ENCODE results near the gene ZNF606.
"Not testable (repeated sequence)": the region's sequence is repeated elsewhere in the genome, so short reads cannot be mapped to it uniquely, and the experiment has no call there.

Gene ZNF606

GRCh38 chr19:58009666-58010301 lies 7.2 kb upstream of the ZNF606 start:
- Histone ChIP-seq H3K14ac (ENCODE audit: low read length in 2 of 2) (no peak overlapping the region), H3K27me3 (ENCODE audit: control insufficient read depth in 1 of 2, insufficient read depth in 1 of 2, low read length in 2 of 2) (no peaks in the 10 kb centered on the region), H2BK12ac (ENCODE audit: low read length in 2 of 2) (no peak overlapping the region), H3K36me3 (ENCODE audit: control insufficient read depth in 1 of 2, insufficient read depth in 2 of 2, low read depth in 1 of 2, low read length in 2 of 2) (peaks cover 28 to 40% of the 10 kb centered on the region in 2 experiments), H4K91ac (ENCODE audit: low read length) (no peak overlapping the region), H2AK5ac (ENCODE audit: low read length, severe bottlenecking) (no peak overlapping the region), H3K27ac (ENCODE audit: low read length, poor library complexity, severe bottlenecking) (no peak overlapping the region), H3K4ac (ENCODE audit: low read depth in 1 of 2, low read length in 2 of 2) (no peak overlapping the region), H3K4me2 (ENCODE audit: low read length, poor library complexity, severe bottlenecking) (no peak overlapping the region), H3K9me3 (ENCODE audit: control insufficient read depth, low read length) (peaks cover 76% of the 10 kb centered on the region), H3K18ac (ENCODE audit: low read depth in 1 of 2, low read length in 2 of 2) (no peak overlapping the region), H3K79me1 (replicated peaks; ENCODE audit: low read length, poor library complexity, severe bottlenecking) (peaks cover 10% of the 10 kb centered on the region), H2BK15ac (ENCODE audit: low read depth, poor library complexity, severe bottlenecking) (no peak overlapping the region), H2AFZ (ENCODE audit: low read depth, low read length) (no peak overlapping the region), H3K23ac (ENCODE audit: low read length in 2 of 2) (no peak overlapping the region), H4K8ac (ENCODE audit: low read length) (no peak overlapping the region), H3K9ac (ENCODE audit: low read length) (peak overlapping the region; percentile 71), H2BK120ac (ENCODE audit: low read depth, low read length) (no peak overlapping the region), H2BK5ac (ENCODE audit: low read depth, low read length, poor library complexity, severe bottlenecking) (no peak overlapping the region), H3K4me1 (ENCODE audit: control insufficient read depth, insufficient read depth, low read depth, low read length) (no peaks in the 10 kb centered on the region), H3K4me3 (ENCODE audit: insufficient read depth in 1 of 2, low read depth in 1 of 2, low read length in 2 of 2) (peak overlapping the region in 1 of 2 experiments; percentile 64)
- WGBS = 57% methylated on average over 41 of the region's 41 CpGs
- DNase-seq = no peak

- H3K27me3 ChIP-seq (ENCODE audit: control insufficient read depth in 1 of 2, insufficient read depth in 1 of 2, low read length in 2 of 2) = no peaks in the 10 kb centered on the region
- peaks cover 33 to 43% of the 10 kb centered on the region in 2 experiments for H3K36me3 ChIP-seq (ENCODE audit: control insufficient read depth in 1 of 2, insufficient read depth in 2 of 2, low read depth in 1 of 2, low read length in 2 of 2)
- H2AK5ac ChIP-seq (ENCODE audit: low read length, severe bottlenecking) = no peak overlapping the region
- H3K9ac ChIP-seq (ENCODE audit: low read length) = peak overlapping the region; percentile 36
- no peak overlapping the region for H3K4ac ChIP-seq (ENCODE audit: low read depth in 1 of 2, low read length in 2 of 2)
- H2BK120ac ChIP-seq (ENCODE audit: low read depth, low read length) = no peak overlapping the region
- no peak overlapping the region for H3K18ac ChIP-seq (ENCODE audit: low read depth in 1 of 2, low read length in 2 of 2)
- no peak overlapping the region for H2AFZ ChIP-seq (ENCODE audit: low read depth, low read length)
- H3K79me1 ChIP-seq (replicated peaks; ENCODE audit: low read length, poor library complexity, severe bottlenecking) = peaks cover 13% of the 10 kb centered on the region
- H3K4me1 ChIP-seq (ENCODE audit: control insufficient read depth, insufficient read depth, low read depth, low read length) = no peaks in the 10 kb centered on the region
- no peak overlapping the region for H2BK15ac ChIP-seq (ENCODE audit: low read depth, poor library complexity, severe bottlenecking)
- H4K8ac ChIP-seq (ENCODE audit: low read length) = no peak overlapping the region
- H3K23ac ChIP-seq (ENCODE audit: low read length in 2 of 2) = no peak overlapping the region
- H2BK5ac ChIP-seq (ENCODE audit: low read depth, low read length, poor library complexity, severe bottlenecking) = no peak overlapping the region
- no peak for DNase-seq
- no peak overlapping the region for H2BK12ac ChIP-seq (ENCODE audit: low read length in 2 of 2)
- H3K14ac ChIP-seq (ENCODE audit: low read length in 2 of 2) = no peak overlapping the region
- H3K4me2 ChIP-seq (ENCODE audit: low read length, poor library complexity, severe bottlenecking) = no peak overlapping the region
- peak overlapping the region in 1 of 2 experiments; percentile 64 for H3K4me3 ChIP-seq (ENCODE audit: insufficient read depth in 1 of 2, low read depth in 1 of 2, low read length in 2 of 2)
- H3K27ac ChIP-seq (ENCODE audit: low read length, poor library complexity, severe bottlenecking) = no peak overlapping the region
- no peak overlapping the region for H4K91ac ChIP-seq (ENCODE audit: low read length)
- 30% methylated on average over 21 of the region's 21 CpGs for WGBS
- peaks cover 81% of the 10 kb centered on the region for H3K9me3 ChIP-seq (ENCODE audit: control insufficient read depth, low read length)
These were observed 6.7 kb upstream of the ZNF606 start for GRCh38 chr19:58009301-58009665.

- H3K27ac ChIP-seq (ENCODE audit: low read length, poor library complexity, severe bottlenecking); DNase-seq; H3K23ac ChIP-seq (ENCODE audit: low read length in 2 of 2); H3K27me3 ChIP-seq (ENCODE audit: control insufficient read depth in 1 of 2, insufficient read depth in 1 of 2, low read length in 2 of 2); H3K4ac ChIP-seq (ENCODE audit: low read depth in 1 of 2, low read length in 2 of 2); H3K18ac ChIP-seq (ENCODE audit: low read depth in 1 of 2, low read length in 2 of 2); H2BK12ac ChIP-seq (ENCODE audit: low read length in 2 of 2); H2AFZ ChIP-seq (ENCODE audit: low read depth, low read length); H2AK5ac ChIP-seq (ENCODE audit: low read length, severe bottlenecking); H2BK5ac ChIP-seq (ENCODE audit: low read depth, low read length, poor library complexity, severe bottlenecking); H3K14ac ChIP-seq (ENCODE audit: low read length in 2 of 2); H4K91ac ChIP-seq (ENCODE audit: low read length); H2BK120ac ChIP-seq (ENCODE audit: low read depth, low read length); H4K8ac ChIP-seq (ENCODE audit: low read length); H3K4me2 ChIP-seq (ENCODE audit: low read length, poor library complexity, severe bottlenecking); H2BK15ac ChIP-seq (ENCODE audit: low read depth, poor library complexity, severe bottlenecking); H3K4me1 ChIP-seq (ENCODE audit: control insufficient read depth, insufficient read depth, low read depth, low read length): not testable (repeated sequence)
- 93% methylated on average over 9 of the region's 10 CpGs for WGBS
- Histone ChIP-seq H3K9me3 (ENCODE audit: control insufficient read depth, low read length) (peaks cover 85% of the 10 kb centered on the region), H3K9ac (ENCODE audit: low read length) (peak overlapping the region; percentile 36), H3K4me3 (ENCODE audit: insufficient read depth in 1 of 2, low read depth in 1 of 2, low read length in 2 of 2) (peak overlapping the region in 1 of 2 experiments; percentile 64), H3K79me1 (replicated peaks; ENCODE audit: low read length, poor library complexity, severe bottlenecking) (peaks cover 13% of the 10 kb centered on the region), H3K36me3 (ENCODE audit: control insufficient read depth in 1 of 2, insufficient read depth in 2 of 2, low read depth in 1 of 2, low read length in 2 of 2) (peaks cover 38 to 47% of the 10 kb centered on the region in 2 experiments)
These were observed 6.3 kb upstream of the ZNF606 start for GRCh38 chr19:58008877-58009276.

GRCh38 chr19:58007285-58007684 lies 4.7 kb upstream of the ZNF606 start:
- Histone ChIP-seq H2BK5ac (ENCODE audit: low read depth, low read length, poor library complexity, severe bottlenecking) (no peak overlapping the region), H2BK120ac (ENCODE audit: low read depth, low read length) (no peak overlapping the region), H3K9me3 (ENCODE audit: control insufficient read depth, low read length) (peaks cover 83% of the 10 kb centered on the region), H2AFZ (ENCODE audit: low read depth, low read length) (no peak overlapping the region), H3K27ac (ENCODE audit: low read length, poor library complexity, severe bottlenecking) (no peak overlapping the region), H3K14ac (ENCODE audit: low read length in 2 of 2) (no peak overlapping the region), H3K4me2 (ENCODE audit: low read length, poor library complexity, severe bottlenecking) (no peak overlapping the region), H3K79me1 (replicated peaks; ENCODE audit: low read length, poor library complexity, severe bottlenecking) (peaks cover 19% of the 10 kb centered on the region), H3K27me3 (ENCODE audit: control insufficient read depth in 1 of 2, insufficient read depth in 1 of 2, low read length in 2 of 2) (no peaks in the 10 kb centered on the region), H4K8ac (ENCODE audit: low read length) (no peak overlapping the region), H3K4ac (ENCODE audit: low read depth in 1 of 2, low read length in 2 of 2) (no peak overlapping the region), H3K4me3 (ENCODE audit: insufficient read depth in 1 of 2, low read depth in 1 of 2, low read length in 2 of 2) (peak overlapping the region in 1 of 2 experiments; percentile 38), H2AK5ac (ENCODE audit: low read length, severe bottlenecking) (no peak overlapping the region), H3K4me1 (ENCODE audit: control insufficient read depth, insufficient read depth, low read depth, low read length) (peaks cover 3% of the 10 kb centered on the region), H2BK12ac (ENCODE audit: low read length in 2 of 2) (no peak overlapping the region), H2BK15ac (ENCODE audit: low read depth, poor library complexity, severe bottlenecking) (no peak overlapping the region), H3K18ac (ENCODE audit: low read depth in 1 of 2, low read length in 2 of 2) (no peak overlapping the region), H4K91ac (ENCODE audit: low read length) (no peak overlapping the region), H3K36me3 (ENCODE audit: control insufficient read depth in 1 of 2, insufficient read depth in 2 of 2, low read depth in 1 of 2, low read length in 2 of 2) (peaks cover 39 to 41% of the 10 kb centered on the region in 2 experiments), H3K23ac (ENCODE audit: low read length in 2 of 2) (no peak overlapping the region), H3K9ac (ENCODE audit: low read length) (no peak overlapping the region)
- DNase-seq = no peak
- WGBS = 100% methylated on average over 1 of the region's 1 CpG

All from mesenchymal stem cell (in vitro differentiated cells and primary cell).